CD4-positive, alpha-beta T cell treated with Interferon gamma for 1 hour (primary cell): Measurements from ENCODE around the gene UCN2.
A peak's percentile ranks its signal among the peaks of the same experiment; 100 is the strongest.
"Not testable (repeated sequence)": the region's sequence is repeated elsewhere in the genome, so short reads cannot be mapped to it uniquely, and the experiment has no call there.

ENCODE experiments used
- DNase-seq: peaks from one replicate; pipeline ENCODE4 v3.0.0-alpha.2; 2020

UCN2 gene

DNA sequence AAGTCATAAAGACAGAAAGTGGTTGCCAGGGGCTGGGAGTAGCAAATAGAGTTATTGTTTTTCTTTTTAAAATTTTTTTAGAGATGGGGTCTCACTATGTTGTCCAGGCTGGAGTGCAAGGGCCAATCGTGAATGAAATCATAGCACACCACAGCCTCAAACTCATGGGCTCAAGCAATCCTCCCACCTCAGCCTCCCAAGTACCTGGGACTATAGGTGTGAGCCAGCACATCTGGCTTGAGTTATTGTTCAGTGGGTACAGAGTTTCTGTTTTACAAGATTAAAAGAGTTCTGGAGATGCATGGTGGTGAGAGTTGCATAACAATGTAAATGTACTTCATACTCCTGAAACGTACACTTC is 30.6 kb downstream of the UCN2 start:
- DNase-seq = no peak

GRCh38 chr3:48532271-48532976 is 31.2 kb downstream of the UCN2 start:
- DNase-seq = no peak

DNA sequence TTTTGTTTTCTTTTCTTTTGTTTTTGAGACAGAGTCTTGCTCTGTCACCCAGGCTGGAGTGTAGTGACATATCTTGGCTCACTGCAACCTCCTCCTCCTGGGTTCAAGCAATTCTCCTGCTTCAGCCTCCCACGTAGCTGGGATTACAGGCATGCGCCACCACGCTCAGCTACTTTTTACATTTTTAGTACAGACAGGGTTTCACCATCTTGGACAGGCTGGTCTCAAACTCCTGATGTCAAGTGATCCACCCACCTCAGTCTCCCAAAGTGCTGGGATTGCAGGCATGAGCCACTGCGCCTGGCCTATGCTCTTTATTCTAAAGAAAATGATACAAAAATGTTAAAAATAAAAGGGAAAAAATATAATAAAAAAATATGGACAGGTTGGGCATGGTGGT is 32.9 kb downstream of the UCN2 start:
- DNase-seq = not testable (repeated sequence)

GRCh38 chr3:48528754-48529153 is 34.8 kb downstream of the UCN2 start:
- no peak for DNase-seq

DNA sequence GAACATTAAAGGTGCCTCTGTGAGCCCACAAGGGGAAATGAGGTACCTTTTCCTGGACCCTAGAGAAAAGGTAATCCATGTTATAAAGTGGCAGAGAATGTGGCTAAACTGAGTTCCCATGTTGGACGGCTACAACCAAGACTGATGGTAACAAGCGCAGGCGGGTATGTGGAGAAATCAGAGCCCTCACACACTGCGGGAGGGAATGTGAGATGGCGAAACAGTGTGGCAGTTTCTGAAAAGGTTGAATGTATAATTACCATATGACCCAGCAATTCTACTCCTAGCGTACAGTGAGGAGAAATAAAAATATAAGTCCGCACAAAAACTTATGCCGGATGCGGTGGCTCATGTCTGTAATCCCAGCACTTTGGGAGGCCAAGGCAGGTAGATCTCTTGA is 35.5 kb downstream of the UCN2 start:
- DNase-seq = no peak

DNA sequence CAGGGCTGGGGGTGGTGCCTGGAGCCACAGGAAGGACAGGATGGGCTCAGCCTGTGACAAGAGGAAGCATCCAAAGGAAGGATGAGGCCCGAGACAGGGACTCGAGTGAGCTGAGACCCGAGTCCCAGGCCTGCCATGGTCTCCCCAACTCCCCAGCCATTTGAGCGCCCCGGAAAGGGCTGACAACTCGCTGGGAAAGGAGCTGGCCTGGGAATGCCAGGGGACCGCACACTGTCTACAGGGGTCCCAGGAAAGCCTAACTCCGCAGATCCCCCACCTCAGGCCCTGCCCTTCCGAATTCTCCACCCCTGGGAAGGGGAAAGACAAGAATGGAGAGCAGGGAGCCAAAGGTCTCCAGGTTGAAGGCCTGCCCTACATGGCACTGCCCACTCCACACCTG is 38.6 kb downstream of the UCN2 start:
- no peak for DNase-seq

- no peak for DNase-seq
Observed at GRCh38 chr3:48521635-48522034, 41.9 kb downstream of the UCN2 start.

DNA sequence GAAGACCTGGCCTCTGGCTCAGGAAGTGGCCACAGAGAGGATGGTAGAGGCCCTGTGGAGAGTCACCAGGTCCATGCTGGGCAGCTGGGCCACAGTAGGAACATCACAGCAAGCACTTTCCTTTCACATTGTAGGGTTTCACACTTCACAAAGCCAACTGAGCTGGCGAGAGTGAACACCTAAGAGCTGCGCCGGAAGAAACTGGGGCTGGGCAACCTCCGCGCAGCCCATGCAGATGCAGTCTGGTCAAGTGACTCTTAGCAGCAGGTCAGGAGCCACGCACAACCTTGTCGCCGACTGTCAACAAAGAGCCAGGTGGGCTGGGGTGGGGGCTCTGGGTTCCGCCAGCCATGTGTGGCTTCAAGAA is 44.3 kb downstream of the UCN2 start:
- DNase-seq = no peak

DNA sequence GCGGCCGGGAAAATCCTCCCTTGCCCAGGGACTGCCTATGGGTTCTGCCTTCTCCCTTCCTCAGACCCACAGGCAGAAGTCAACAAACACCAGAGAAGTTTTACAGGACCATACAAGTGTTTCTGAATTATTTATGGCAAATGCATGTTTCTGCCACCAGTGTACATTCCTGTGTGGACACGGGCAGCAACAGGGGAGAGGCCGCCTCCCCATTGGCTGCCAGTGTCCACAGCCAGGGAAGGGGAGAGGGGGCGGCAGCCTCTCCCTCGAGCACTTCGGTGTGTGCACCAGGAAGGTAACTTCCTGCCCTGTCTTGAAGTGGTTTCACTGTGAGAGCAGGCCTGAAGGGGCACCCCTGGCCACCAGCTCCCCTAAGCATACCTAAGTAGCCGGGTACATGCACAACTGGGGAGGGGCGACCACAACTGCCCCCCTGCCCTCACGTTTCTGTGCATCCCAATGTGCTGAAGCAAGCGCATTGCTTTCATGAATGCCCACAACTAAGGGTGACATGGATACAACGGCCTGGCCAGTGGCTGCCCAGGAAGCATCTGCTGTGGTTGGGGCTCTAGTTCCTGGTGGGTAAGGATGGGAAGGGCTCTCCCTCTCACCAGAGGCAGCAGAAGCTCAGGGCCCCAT is 44.8 kb downstream of the UCN2 start:
- DNase-seq = no peak

GRCh38 chr3:48518069-48518468 is 45.5 kb downstream of the UCN2 start:
- DNase-seq = no peak

DNA sequence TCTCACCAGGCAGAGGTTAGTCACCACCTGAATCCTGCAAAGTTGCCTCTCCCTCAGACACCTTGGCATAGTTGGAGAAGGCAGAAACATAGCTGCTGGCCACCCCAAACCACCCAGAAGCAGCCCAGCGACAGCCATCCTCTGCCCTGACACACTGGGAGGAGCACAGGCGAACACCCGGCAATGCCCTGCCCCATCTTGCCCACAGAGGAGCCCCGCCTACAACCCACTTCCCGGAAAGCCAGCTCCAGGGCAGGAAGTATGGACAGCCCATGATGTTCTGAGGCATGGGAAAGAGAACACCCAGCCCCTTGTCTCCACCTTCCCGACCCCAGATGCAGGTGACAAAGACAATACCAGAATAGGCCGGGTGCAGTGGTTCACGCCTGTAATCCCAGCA is 47.0 kb downstream of the UCN2 start:
- peak; percentile 13 for DNase-seq

GRCh38 chr3:48514431-48515227 is 49.0 kb downstream of the UCN2 start:
- DNase-seq = no peak
